Measurements from ENCODE around the gene PAK6.

Gene PAK6

DNA sequence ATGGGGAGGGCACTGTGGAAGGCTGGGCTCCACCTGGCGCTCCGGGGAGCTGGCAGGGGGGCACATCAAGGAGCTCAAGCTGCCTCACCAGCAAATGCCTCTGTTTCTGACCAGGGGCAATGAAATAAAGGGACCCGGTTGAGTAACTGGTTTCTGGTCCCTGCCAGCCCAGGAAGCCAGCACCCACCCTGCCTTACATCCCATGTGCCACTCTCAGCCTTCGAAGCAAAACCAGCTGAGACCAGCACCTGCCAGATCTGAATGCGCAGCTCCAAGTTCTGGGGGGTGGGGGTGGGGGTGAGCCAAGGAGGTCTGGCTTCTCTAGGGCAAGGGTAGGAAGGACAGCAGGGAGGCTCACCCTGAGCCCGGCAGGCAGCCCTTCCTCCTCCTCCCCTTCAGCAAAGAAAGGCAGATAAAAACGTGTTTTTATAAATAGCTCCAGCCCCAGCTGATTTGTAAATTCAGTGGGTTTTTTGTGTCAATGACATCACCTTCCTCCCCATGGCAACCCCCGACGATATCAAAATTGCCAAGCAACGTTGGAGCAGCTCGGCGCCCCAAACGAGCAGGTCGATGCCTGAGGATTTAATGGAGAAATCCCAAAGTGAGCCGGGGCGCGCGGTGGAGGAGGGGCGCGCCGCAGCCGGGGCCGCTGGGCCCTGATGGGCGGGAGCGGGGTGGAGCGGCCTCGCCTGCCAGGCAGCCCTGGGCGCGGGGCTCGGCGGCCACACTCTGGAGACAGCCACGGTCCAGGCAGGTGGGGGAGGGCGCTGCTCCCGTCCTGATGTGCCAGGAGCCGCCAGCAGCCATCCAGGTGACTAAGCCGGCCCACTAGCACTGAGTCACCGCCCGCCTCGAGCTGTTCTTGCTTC is at the start of gene PAK6:
TSS of gene PAK6 (plus strand) at position 532 of the 872 bp plus-strand sequence. CDS start 25,723 bp downstream, outside the sequence.
- no peak for DNase-seq (ENCODE audit: low read depth in 2 of 2)

DNA sequence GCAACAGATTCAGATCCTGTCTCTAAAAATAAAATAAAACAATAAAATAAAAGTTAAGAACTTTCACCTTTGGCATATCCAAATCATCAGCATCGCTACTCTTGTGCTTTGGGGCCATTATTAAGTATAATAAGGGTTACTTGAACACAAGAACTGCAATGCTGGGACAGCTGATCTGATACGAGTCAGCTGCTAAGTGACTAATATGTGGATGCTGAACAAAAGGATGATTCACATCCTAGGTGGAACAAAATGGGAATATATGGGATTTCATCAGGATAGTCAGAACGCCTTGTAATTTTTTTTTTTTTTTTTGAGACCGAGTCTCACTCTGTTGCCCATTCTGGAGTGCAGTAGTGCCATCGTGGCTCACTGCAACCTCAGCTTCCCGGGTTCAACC is 48.3 kb upstream of the PAK6 start:
- no peak for DNase-seq (ENCODE audit: low read depth in 2 of 2)

DNA sequence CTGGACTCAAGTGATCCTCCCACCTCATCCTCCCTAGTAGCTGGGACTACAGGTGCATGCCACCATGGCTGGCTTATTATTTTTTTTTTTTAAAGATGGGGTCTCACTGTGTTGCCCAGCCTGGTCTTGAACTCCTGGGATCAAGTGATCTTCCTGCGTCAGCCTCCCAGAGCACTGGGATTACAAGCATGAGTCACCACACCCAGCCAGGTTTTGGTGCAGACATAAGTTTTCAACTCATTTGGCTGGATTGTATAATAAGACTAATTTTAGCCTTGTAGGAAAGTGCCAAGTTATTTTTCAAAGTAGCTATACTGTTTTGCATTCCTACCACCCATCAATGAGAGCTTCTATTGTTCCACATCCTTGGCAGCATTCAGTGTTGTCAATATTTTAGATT is 45.9 kb upstream of the PAK6 start:
- DNase-seq (ENCODE audit: low read depth in 2 of 2), result no peak

DNA sequence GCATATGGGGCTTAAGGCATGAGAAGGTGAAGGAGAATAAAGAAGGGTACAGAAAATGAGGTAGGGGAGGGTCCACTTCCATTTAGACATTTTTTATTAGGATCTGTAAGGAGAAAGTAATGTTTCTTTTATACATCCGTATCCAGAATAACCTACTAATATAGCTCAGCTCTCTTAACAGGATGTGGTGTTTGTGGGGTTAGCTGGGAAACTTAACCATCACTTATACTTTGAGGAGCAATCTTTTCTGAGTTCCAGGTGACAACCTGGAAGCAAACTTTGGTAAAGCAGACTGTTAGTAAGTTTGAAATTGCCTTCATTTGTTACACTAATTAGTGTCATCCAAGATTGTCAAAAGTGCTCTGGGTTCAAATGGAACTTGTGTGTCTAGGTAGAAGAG is 41.4 kb upstream of the PAK6 start:
- DNase-seq (ENCODE audit: low read depth in 2 of 2), result no peak

DNA sequence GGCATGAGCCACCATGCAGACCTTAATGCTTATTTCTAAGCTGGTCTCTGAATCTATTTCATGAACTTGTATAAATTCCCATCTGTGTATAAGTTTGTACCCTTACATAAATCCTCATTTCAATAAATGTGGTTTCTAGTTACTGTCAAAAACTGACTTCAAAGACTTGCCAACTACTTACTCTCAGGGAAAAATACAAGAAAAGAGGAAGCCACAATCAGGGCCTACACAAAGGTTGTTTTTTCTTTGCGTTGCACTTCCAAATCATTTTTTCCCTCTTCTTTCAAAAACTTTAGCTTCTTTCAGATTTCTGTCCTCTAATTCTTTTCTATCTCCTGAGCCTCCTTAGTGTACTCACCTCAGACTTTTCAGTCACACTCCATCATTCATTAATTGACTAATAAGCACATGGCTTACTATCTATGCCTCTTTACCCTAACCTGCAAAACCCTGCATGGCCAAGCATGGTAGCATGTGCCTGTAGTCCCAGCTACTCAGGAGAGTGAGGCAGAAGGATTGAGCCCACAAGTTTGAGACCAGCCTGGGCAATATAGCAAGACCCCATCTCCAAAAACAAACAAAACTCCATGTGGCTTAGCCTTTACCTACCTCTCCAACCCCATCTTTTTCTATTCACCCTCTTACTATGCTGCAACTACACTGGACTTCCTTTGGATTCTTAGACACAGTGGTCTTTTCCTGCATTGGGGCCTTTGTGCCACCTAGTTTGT is 40.3 kb upstream of the PAK6 start:
- DNase-seq (ENCODE audit: low read depth in 2 of 2), result no peak

DNA sequence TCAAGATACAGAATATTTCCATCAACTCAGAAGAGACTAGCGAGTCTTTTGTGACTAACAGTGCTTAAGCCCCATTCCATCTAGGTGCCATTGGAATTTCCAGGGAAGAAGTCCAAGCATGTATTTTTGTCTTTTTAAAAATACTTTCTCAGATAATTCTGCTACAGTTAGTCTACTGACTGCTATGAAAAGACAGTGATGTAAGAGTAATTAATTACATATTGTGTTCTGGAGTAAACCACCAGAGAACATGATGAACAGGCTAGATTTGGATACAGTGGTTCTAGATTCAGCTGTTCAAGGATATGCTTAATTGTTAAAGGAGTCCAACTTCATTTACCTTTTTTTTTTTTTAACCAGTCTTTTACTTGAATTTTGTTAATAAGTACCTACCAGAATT is 34.8 kb upstream of the PAK6 start:
- DNase-seq (ENCODE audit: low read depth in 2 of 2), result no peak

DNA sequence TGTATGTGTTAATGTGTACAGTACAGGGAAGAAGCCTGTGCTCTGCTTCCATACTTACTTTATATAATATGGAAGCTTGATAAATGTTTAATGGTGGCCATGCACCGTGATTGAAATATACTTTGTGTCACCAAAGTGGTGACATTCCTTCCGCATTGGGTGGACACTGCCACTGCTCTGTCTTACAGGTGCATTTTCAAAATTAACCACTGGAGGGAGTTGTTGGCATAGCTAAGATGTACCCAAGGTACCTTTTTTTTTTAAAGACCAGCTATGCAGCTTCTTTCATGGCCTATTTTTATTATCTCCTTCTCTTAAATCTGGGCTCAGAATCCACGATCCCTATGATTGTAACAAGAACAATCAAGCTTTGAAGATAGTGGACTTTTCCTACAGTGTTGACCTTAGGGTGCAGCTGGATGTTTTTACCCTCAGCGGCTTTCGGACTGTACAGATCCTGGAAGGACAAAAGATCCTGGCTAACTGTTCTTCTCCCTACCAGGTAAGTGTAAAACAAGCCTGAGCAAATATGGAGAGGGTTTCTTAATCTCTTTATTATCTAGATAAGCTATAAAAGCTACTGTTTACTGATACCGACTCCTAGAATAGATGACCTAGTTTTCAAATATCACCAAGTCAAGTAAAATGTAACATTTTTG is 21.6 kb upstream of the PAK6 start:
- no peak for DNase-seq (ENCODE audit: low read depth in 2 of 2)

DNA sequence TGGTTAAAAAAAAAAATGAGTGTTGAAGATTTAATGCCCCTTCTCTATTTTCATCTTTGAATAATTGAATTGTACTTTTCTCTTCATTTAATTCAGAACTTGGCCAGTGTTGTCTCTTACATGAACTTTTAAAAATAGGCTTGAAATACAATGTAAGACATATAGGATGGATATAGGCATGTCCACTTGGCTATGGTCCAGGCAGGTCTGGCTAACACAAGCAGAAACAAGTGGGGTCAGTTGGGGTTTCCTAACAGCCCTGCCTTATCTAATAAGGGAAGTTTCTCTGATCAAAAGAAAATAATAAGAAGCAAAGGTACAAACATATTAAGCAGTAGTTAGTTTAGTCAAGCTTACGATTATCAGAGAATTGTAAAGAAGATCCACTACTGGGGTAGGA is 19.1 kb upstream of the PAK6 start:
- no peak for DNase-seq (ENCODE audit: low read depth in 2 of 2)

DNA sequence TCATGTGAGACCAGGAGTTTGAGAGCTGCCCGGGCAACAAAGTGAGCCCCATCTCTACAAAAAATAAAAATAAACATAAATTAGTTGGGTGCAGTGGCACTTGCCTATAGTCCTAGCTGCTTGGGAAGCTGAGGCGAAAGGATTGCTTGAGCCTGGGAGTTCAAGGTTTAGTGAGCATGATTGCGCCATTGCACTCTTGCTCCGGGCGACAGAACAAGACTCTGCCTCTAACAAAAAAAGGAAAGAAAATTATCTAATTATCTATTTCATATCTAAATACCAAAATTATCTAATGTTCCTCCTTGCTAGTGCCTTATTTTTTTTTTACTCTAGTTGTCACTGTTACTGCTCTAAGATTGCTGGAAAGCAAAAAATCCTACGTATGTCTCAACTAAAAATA is 16.7 kb upstream of the PAK6 start:
- DNase-seq (ENCODE audit: low read depth in 2 of 2), result no peak

DNA sequence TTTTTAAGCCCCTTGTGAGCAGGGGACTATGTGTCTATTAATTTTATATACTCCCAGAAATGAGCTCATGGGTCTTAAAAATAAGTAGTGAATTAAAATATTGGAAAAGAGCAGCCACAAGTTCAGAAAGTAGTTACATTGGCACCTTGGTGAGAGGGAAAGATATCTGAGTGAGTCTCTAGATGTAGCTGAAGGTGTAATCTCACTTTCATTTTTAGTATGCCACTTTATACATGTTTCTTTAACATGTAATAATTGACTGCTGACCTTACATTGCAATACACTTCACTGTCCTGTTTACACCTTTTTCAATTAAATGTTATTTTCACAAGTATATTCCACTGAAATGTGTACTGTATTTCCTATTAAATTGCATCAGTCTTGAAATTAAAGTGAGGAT is 12.1 kb upstream of the PAK6 start:
- no peak for DNase-seq (ENCODE audit: low read depth in 2 of 2)

DNA sequence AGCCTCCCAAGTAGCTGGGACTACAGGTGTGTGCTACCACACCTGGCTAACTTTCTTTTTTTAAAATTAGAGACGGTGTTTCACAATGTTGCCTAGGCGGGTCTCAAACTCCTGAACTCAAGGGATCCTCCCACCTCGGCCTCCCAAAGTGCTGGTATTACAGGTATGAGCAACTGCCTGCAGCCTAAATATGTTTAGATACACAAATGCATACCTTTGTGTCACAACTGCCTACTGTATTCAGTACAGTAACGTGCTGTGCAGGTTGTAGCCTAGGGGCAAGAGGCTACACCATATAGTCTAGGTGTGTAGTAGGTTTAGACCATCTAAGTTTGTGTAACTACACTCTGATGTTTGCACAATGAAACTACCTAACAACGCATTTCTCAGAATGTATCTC is 9.5 kb upstream of the PAK6 start:
- DNase-seq (ENCODE audit: low read depth in 2 of 2), result no peak

DNA sequence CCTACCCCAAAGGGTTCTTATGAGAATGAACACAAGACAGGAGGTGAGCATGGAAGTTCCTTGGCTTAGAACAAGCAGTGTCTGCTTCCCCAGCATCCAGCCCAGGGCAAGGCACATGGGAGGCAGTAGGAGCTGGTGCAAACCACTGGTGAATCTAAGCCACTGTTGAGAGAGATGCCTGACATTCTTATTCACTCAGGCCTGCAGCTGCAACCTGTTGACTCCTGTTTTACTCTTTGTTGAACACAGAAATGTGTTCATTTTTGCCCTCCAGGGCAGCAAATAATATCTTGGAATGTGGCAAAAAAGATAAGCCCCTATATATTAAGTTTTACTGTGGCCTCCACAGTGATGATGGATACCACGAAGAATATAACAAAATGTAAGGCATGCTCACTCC is 8.9 kb upstream of the PAK6 start:
- DNase-seq (ENCODE audit: low read depth in 2 of 2), result no peak

DNA sequence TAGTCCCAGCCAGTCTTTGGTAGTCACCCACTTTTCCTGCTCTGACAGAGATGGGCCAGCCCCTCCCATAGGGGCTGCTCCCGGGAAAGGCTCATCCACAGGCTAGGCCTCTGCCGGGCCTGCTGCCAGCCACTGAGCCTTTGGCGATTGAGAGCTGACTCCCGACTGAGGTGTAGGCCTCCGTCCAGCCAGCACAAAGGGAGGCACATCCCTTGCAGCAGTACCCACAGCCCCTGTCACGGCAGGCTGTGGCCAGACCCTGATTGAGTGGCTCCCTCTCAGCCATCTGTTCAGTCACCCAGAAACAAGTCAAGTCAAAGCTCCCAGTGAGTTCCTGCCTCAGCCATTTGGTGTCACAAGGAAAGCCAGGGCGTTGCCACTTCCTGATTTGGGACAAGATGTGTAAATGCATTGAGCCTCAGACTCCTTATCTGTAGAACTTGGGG is 6.2 kb upstream of the PAK6 start:
- no peak for DNase-seq (ENCODE audit: low read depth in 2 of 2)

DNA sequence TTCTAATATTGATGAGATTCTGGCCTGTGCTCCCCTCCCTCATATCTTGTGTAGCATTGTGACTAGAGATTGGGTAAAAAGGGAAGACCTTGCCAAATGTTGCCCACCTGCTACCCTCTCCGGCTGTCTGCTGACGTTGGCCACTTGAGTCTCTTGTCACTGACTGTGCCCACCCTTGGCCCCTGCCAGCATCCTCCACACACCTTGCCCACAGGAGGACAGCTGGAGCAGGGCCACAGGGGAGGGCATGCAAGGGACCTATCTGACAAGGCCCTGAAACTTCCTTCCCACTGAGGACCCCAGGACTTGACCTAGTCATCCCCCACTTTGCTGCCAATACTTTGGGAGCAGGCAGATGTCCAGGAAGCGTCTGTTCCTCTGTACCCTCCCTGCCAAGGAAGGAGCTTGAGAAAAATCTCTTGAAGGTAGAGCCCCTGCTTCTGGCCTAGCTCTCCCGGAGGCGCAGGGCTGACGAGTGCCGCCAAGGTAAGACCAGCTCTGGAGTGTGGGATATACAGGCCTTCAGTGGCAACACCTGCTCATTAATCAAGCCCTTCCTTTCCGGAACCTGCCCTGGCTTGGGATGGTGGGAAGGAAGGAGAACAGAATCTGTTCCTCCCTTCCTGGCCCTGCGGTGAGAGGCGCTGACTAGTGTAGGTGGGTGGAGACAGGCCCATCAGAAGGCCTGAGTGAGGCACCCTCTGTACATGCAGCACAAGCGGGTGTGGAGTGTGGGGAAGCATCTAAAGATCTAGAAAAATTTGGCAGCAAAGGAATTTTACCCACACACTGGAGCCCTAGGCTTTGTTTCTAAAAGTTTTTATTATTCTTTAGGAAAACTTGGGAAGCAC is 4.9 kb upstream of the PAK6 start:
- DNase-seq (ENCODE audit: low read depth in 2 of 2), result no peak

DNA sequence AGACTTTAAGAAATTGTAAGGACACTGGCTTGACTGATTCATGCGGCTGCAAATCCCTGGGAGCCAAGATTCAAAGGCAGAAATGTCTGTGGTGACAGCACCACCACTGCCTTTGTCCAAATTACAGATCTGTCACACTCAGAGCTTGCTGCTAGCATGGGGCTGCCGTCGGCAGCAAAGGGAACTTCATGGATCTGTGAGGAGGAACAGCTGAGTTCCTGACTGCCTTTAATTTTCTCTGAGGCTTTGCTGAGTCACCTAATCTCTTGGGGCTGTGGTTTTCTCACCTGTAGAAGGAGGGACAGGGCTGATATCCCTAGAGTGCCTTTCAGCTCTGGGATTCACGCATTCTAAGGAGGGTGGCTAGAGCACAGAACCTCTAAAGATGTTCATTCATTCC is 4.1 kb upstream of the PAK6 start:
- DNase-seq (ENCODE audit: low read depth in 2 of 2), result no peak

DNA sequence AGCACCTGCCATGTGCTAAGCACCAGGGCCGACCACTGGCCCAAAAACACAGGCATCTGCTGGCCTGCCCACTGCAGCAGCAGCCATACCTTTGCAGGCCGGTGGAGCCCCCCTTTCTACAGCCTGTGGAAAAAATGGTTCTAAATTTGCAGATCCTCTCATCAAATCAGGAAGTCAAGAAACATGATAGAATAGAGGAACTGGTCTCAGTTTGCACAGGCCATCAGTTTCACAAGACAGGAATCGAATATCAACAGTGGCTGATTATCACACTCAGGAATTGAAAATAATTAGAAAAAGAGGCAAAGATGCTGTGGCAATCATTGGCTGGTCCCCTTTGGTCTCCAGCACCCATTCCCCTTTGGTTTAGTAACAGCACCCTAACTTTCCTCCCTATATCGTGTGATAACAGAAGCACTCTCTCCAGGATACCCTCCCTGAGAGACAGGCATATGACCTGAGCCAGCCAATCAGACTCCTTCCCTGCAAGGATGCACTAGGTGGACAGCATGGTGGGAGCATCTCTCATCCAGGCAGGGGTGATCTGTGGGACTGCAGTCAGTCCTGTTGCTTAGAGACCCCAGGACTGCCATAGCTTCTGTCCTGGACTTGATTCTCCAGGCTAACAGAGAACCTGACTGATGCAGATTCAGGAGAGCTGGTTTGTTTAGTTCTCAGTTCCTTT is 3.5 kb upstream of the PAK6 start:
- no peak for DNase-seq (ENCODE audit: low read depth in 2 of 2)

DNA sequence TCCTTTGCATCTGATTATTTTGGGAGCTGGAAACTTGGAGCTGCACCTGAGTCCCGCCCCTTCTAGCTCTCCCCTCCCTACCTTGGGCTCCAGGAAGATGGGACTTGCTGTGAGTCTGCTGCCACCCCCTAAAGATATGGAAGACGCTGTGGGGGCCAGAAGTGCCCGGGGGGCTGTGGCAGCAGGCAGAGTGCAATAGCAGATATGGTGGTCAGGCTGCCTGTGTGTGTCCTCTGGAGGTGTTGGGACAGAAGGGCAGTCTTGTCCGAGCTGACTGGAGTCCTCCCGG is 485 bp downstream of the PAK6 start:
- no peak for DNase-seq (ENCODE audit: low read depth in 2 of 2)

DNA sequence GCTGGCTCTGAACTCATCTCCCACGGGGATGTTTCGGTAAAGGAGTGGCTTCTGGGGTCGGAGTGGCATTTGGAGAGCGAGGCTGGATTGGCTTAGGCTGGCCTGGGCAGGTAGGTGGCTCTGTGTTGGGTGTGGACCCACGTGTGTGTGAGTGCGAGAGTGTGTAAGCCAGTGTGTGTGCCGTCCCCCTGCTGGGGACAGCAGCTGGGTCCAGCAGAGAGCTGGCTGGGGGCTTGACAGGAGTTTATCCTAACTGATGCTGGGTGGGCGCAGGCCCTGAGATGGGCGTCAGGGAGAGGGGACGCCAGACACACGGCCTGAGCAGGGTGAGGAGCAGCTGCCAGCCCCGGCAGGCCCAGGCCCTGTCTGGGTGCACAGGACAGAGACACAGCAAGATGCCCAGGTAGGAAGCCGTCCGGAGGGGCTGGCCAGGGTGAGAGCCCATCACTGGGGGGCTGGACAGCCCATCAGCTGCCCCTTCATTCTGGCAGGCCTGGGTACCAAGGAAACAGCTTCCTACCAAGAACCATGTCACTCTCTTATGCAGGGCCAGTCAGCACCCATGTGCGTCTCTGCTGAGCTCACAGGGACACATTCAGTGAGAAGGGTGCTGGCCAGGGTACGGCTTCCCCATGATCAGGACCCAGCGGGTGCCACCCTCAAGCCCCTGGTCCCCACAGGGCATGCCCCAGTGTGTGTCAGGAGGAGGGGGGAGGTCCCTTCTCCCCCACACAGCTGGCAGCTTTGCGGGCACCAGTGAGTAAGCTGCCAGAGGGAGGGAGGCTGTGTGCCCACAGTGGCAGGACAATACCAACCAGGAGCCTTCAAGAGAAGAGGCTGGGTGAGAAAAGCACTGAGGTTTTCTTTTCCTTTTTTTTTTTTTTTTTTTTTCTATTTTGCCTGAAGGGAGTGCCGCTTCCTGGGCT is 1.1 kb downstream of the PAK6 start:
- DNase-seq (ENCODE audit: low read depth in 2 of 2), result no peak

DNA sequence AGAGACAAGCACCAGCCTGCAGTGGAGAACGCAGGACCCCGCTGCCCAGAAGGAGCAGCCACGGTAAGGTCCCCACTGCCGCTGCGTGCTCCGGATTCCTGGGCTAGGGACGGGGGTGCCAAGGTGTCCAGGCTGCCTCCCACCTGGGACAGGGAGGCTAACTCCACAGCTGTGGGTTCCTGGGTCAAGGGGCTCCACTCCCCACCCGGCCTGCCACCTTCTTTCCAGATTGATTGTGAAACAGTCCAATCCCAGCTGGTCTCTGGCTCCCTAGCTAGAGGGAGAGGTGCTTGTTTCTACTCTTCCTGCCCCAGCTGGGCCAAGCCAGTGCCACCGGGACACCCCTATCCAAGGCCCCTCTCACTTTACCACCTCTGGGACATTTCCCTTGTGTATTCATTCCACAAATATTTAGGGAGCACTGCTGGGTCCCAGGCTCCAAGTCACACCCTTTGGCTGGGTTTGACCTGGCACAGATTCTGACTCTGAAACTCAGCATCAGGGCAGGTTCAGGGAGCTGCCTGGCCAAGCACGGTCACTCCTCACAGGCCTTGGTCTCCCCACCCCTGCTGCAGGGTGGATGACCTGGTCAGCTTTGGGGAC is 1.9 kb downstream of the PAK6 start:
- no peak for DNase-seq (ENCODE audit: low read depth in 2 of 2)

Data from stimulated activated CD8-positive, alpha-beta memory T cell treated with anti-CD3 and anti-CD28 coated beads, Interleukin-15, amount 100 ng/mL, for 4 hours (primary cell).